Hepatocyte (in vitro differentiated cells): ENCODE data around the gene KAZALD1. TPM values are rescaled to one million over a fixed set of nuclear protein-coding genes. Genes with fewer than 3 reads are reported as not detected.
"Not testable (repeated sequence)": the region's sequence is repeated elsewhere in the genome, so short reads cannot be mapped to it uniquely, and the experiment has no call there.

ENCODE experiments used
- DNase-seq: peaks from one replicate; pipeline ENCODE4 v3.0.0-alpha.2; 2016; ENCODE audit warnings: low spot score
- H2AFZ ChIP-seq: fragments of 200-600 bp; sonication (generic); 2 replicates; pipeline ENCODE4 v1.6.0; 2016; ENCODE audit warnings: antibody characterized with exemption, mild to moderate bottlenecking
- H3K27ac ChIP-seq: fragments of 200-600 bp; sonication (generic); 2 replicates; pipeline ENCODE4 v1.5.1; 2016; ENCODE audit warnings: mild to moderate bottlenecking
- H3K27me3 ChIP-seq: fragments of 200-600 bp; sonication (generic); 2 replicates; pipeline ENCODE4 v1.6.1; 2016
- H3K36me3 ChIP-seq: fragments of 200-600 bp; sonication (generic); replicated peaks from 2 replicates; pipeline ENCODE4 v1.5.1; 2016; ENCODE audit warnings: low read depth; ENCODE audit not compliant: insufficient read depth
- H3K4me1 ChIP-seq: fragments of 200-600 bp; sonication (generic); 2 replicates; pipeline ENCODE4 v1.5.1; 2016; ENCODE audit warnings: mild to moderate bottlenecking, moderate library complexity; ENCODE audit not compliant: insufficient read depth
- H3K4me2 ChIP-seq: fragments of 200-600 bp; sonication (generic); 2 replicates; pipeline ENCODE4 v1.6.0; 2016
- H3K4me3 ChIP-seq: fragments of 200-600 bp; sonication (generic); 2 replicates; pipeline ENCODE4 v1.5.1; 2016; ENCODE audit warnings: mild to moderate bottlenecking
- H3K79me2 ChIP-seq: fragments of 200-600 bp; sonication (generic); 2 replicates; pipeline ENCODE4 v1.6.0; 2017; ENCODE audit warnings: mild to moderate bottlenecking
- H3K9me2 ChIP-seq: fragments of 200-600 bp; sonication (generic); replicated peaks from 2 replicates; pipeline ENCODE4 v1.6.0; 2017; ENCODE audit warnings: mild to moderate bottlenecking; ENCODE audit not compliant: insufficient read depth
- H3K9me3 ChIP-seq: fragments of 200-600 bp; sonication (generic); 2 replicates; pipeline ENCODE4 v1.5.1; 2016; ENCODE audit warnings: low read depth, mild to moderate bottlenecking
- H4K20me1 ChIP-seq: fragments of 200-600 bp; sonication (generic); 2 replicates; pipeline ENCODE4 v1.6.0; 2016; ENCODE audit warnings: mild to moderate bottlenecking; ENCODE audit not compliant: insufficient read depth, poor library complexity, severe bottlenecking
- CTCF ChIP-seq: fragments of 200-600 bp; sonication (generic); IDR thresholded peaks from 2 replicates; pipeline ENCODE4 v1.5.1; 2016; ENCODE audit warnings: antibody characterized with exemption, mild to moderate bottlenecking; ENCODE audit not compliant: poor library complexity
- EZH2 ChIP-seq: fragments of 200-600 bp; sonication (generic); IDR thresholded peaks from 2 replicates; pipeline ENCODE4 v1.6.1; 2016; ENCODE audit warnings: antibody characterized with exemption, mild to moderate bottlenecking, borderline replicate concordance
- EZH2phosphoT487 ChIP-seq: fragments of 200-600 bp; sonication (generic); IDR thresholded peaks from one replicate; pipeline ENCODE4 v1.6.1; 2018; ENCODE audit warnings: antibody characterized with exemption, mild to moderate bottlenecking, low read depth, moderate library complexity; ENCODE audit not compliant: unreplicated experiment, severe bottlenecking
- WGBS: methylation state at CpG from one replicate; pipeline ENCODE4 v1.1.6; 2016; ENCODE audit warnings: low lambda C conversion rate; ENCODE audit errors: missing lambda C conversion rate; 5-methylcytosine and 5-hydroxymethylcytosine counted together
- polyA plus RNA-seq: library from polyadenylated mRNA; unstranded; fragments of >200 nt; fragmentation: Nextera tagmentation; extraction: Ambion mirVana; gene quantifications from 2 replicates; pipeline ENCODE4 v1.2.1, GENCODE V29; 2016
- total RNA-seq: library from RNA; depleted of rRNA; stranded (reverse); fragments of >200 nt; gene quantifications from 2 replicates; pipeline ENCODE4 v1.2.3, GENCODE V29; 2014

The KAZALD1 gene
- total and polyA plus RNA-seq, 2 experiments from 2014 or later, result 18.2 to 31.9 TPM

GRCh38 chr10:101033276-101033675, 28.5 kb upstream of the KAZALD1 start:
- no peaks in the 10 kb centered on the region for H3K27me3 ChIP-seq
- H3K4me3 ChIP-seq, result peak overlapping the region; percentile 38
- no peak for TF ChIP-seq CTCF
- TF ChIP-seq EZH2phosphoT487, result no peak
- TF ChIP-seq EZH2, result no peak
- 76% methylated on average over 3 of the region's 3 CpGs for WGBS
- peaks cover 16% of the 10 kb centered on the region for H3K79me2 ChIP-seq
- H3K9me2 ChIP-seq, result no peaks in the 10 kb centered on the region
- H3K4me1 ChIP-seq, result peaks cover 32% of the 10 kb centered on the region
- peak overlapping the region; percentile 99 for H3K27ac ChIP-seq
- peak overlapping the region; percentile 94 for H3K4me2 ChIP-seq
- no peak for DNase-seq
- H3K9me3 ChIP-seq, result no peaks in the 10 kb centered on the region
- H2AFZ ChIP-seq, result no peak overlapping the region
- H4K20me1 ChIP-seq, result no peaks in the 10 kb centered on the region
- H3K36me3 ChIP-seq, result no peaks in the 10 kb centered on the region

- DNase-seq, result peak; percentile 72
- Histone ChIP-seq H3K79me2 (peaks cover 16% of the 10 kb centered on the region), H3K27ac (peak overlapping the region; percentile 99), H3K4me2 (peak overlapping the region; percentile 94), H3K4me1 (peaks cover 32% of the 10 kb centered on the region)
- not testable (repeated sequence) for H4K20me1 ChIP-seq, H3K9me3 ChIP-seq, H3K27me3 ChIP-seq, H3K4me3 ChIP-seq, H2AFZ ChIP-seq, H3K36me3 ChIP-seq, H3K9me2 ChIP-seq
- WGBS, result 74% methylated on average over 4 of the region's 4 CpGs
Measured at GRCh38 chr10:101034404-101034803, 27.4 kb upstream of the KAZALD1 start.

DNA sequence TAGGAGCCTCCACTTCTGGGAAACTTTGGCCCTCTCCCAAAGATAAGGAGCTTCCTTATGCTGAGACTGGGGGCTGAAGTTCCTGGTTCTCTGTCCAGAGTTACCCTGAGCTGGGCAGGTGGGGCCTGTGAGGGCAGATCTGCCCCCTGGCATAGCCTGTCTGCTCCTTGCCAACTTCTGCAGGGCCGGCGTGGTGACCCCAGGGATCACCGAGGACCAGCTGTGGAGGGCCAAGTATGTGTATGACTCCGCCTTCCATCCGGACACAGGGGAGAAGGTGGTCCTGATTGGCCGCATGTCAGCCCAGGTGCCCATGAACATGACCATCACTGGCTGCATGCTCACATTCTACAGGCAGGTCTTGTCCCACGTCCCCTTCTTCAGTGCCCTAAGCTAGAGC, 26.5 kb upstream of the KAZALD1 start:
- Histone ChIP-seq H3K9me2 (no peaks in the 10 kb centered on the region), H2AFZ (no peak overlapping the region), H3K9me3 (no peaks in the 10 kb centered on the region), H3K27me3 (no peaks in the 10 kb centered on the region), H4K20me1 (no peaks in the 10 kb centered on the region), H3K4me2 (peak overlapping the region; percentile 47), H3K27ac (peak overlapping the region; percentile 62), H3K79me2 (peaks cover 16% of the 10 kb centered on the region), H3K4me3 (no peak overlapping the region), H3K4me1 (peaks cover 27% of the 10 kb centered on the region), H3K36me3 (no peaks in the 10 kb centered on the region)
- 95% methylated on average over 6 of the region's 7 CpGs for WGBS
- DNase-seq, result no peak
- no peak for TF ChIP-seq CTCF
- no peak for TF ChIP-seq EZH2
- no peak for TF ChIP-seq EZH2phosphoT487

DNA sequence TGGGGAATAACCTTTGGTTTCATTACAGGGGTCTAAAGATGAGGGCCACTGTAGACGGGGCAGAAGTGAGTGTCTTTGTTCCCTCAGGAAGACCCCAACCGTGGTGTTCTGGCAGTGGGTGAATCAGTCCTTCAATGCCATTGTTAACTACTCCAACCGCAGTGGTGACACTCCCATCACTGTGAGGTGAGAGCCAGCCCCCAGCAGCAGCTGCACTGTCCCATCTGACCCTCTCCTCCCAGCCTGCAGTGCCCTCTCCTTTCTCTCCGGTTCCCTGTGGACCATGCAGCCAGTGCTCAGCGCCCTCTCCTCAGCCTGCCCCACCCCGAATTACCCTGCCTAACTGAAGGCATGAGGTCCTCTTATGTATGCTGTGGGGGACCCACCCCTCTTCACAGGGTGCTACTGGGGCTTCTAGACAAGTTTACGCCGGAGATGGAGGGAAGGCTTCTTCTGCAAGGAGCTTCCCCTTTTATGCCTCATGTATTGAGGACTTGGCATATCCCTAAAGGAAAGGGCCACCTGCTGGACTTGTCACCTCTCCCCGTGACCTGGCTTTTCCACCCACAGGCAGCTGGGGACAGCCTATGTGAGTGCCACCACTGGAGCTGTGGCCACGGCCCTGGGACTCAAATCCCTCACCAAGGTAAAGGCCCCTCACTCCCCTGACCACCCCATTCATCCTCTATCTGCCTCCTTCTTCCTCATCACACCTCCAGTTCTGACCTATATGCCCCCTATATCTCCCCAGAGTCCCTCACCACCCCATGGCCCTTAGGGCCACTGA, 25.7 kb upstream of the KAZALD1 start:
- Histone ChIP-seq H3K27ac (no peak overlapping the region), H3K9me3 (no peaks in the 10 kb centered on the region), H3K79me2 (peaks cover 16% of the 10 kb centered on the region), H3K4me1 (peaks cover 22% of the 10 kb centered on the region), H3K4me2 (no peak overlapping the region), H3K9me2 (no peaks in the 10 kb centered on the region), H4K20me1 (no peaks in the 10 kb centered on the region), H3K27me3 (no peaks in the 10 kb centered on the region), H3K36me3 (no peaks in the 10 kb centered on the region), H3K4me3 (no peak overlapping the region), H2AFZ (no peak overlapping the region)
- no peak for DNase-seq
- 84% methylated on average over 10 of the region's 10 CpGs for whole genome bisulfite sequencing
- no peak for TF ChIP-seq EZH2phosphoT487
- no peak for TF ChIP-seq EZH2
- TF ChIP-seq CTCF, result no peak
